GM19463 (cell line): ENCODE measurements around the gene TCTN1.

Experiments used
- ATAC-seq: cut with Tn5 transposase; IDR thresholded peaks from one replicate; pipeline ENCODE4 v1.9.1; 2021; ENCODE audit warnings: mild to moderate bottlenecking, moderate library complexity; ENCODE audit not compliant: unreplicated experiment

Gene TCTN1

DNA sequence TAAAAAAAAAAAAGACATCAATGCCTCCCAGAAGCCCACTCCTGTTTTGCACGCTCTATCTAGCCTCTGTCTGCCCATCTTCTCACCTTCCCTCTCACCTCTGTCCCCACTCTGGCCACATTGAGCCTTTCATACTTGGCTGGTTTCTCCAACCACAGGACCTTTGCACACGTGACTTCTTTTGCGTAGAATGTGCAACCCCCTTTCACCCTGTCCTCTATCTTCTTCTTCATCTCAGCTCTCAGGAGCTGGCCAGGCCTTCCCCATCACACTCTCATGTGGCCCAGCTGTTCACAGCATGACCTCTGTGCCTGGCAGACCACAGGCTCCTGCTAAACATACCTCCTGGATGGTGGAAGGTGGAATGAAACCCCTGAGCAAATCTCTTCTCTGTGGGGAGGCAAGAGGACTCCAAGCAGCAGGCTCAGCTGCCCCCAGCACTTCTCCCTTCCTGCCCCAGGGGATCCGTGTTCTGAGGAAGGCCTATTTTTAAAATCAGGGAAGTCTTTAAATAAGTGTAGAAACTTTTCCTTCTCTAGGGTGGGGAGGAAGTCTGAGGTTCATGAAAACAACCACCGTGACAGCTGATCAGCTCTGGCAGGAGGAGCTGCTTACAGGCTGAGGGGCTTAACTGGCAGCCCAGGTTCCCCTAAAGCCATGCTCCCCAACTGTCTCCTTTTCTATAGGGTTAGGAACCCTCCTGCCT lies 63.4 kb downstream of the TCTN1 start:
- peak; percentile 83 for ATAC-seq

DNA sequence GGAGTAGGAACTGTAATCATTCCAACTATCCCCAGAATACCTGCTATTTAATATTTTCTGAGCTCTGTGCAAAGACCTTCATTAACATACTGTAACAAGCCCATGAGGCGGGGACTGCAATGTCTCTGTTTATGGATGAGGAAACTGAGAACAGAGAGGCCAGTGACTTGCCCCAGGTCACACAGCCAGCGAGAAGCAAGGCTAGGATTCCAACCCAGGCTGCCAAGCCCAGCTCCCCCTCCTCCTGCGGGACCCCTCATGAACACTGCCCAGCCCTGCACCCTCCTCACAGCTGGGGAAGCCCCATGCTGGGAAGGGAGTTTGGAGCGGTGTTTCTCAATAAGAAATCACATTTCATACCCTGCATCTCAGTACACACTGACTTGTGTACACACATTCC lies 64.1 kb downstream of the TCTN1 start:
- no peak for ATAC-seq

- no peak for ATAC-seq
These were observed 65.3 kb downstream of the TCTN1 start for GRCh38 chr12:110679201-110679600.

GRCh38 chr12:110680032-110680431 lies 66.1 kb downstream of the TCTN1 start:
- no peak for ATAC-seq

- no peak for ATAC-seq
These were observed 70.0 kb downstream of the TCTN1 start for GRCh38 chr12:110683888-110684287.

DNA sequence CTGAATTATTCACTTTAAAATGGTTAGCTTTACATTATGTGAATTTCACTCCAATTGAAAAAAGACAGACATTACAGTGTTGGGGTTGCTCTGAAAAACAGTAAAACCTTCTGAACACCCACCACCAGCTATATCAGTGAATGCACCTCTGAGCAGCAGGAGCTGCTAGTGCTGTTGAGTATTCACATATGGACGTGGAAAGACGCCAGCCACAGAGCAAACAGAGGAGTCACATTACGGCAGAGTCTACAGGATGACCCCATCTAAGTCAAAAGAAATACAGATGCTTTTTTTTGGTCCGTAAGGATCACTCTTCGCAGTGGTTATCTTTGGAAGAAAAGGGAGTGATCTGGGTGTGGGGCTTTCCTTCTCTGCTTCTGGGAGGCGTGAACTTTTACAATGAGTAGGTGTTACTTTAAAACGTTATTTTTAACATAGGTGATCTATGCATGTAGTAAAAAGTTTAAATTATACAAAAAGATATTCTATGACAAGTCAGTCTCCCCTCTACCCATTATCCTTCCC lies 70.4 kb downstream of the TCTN1 start:
- ATAC-seq: no peak

DNA sequence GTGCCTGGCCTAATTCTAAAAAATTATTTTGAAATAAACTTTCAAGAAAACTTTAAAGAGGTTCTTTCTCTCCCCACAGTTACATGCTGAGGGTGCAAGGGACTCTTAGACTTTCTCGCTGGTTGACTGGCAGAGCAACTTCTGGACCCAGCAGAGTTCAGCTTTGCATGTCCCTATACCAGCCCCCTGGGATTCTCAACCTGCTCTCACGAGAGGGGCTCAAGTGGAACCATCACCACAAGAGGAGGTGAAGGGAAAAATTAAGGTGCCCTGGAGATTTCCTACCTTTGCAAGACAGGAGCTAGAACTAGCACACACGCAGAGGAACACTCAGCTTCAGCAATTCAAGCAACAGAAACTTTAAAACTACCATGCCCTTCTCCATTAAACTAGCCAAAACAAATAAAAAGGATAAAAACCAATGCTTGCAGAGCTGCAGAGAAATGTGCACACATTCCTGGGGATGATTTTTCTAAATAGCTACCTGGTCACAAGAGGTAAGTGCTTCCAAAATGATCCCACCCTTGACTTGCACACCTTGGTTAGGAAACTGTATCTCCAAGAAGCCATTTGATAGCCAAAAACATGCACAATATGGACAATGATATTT lies 72.5 kb downstream of the TCTN1 start:
- no peak for ATAC-seq

DNA sequence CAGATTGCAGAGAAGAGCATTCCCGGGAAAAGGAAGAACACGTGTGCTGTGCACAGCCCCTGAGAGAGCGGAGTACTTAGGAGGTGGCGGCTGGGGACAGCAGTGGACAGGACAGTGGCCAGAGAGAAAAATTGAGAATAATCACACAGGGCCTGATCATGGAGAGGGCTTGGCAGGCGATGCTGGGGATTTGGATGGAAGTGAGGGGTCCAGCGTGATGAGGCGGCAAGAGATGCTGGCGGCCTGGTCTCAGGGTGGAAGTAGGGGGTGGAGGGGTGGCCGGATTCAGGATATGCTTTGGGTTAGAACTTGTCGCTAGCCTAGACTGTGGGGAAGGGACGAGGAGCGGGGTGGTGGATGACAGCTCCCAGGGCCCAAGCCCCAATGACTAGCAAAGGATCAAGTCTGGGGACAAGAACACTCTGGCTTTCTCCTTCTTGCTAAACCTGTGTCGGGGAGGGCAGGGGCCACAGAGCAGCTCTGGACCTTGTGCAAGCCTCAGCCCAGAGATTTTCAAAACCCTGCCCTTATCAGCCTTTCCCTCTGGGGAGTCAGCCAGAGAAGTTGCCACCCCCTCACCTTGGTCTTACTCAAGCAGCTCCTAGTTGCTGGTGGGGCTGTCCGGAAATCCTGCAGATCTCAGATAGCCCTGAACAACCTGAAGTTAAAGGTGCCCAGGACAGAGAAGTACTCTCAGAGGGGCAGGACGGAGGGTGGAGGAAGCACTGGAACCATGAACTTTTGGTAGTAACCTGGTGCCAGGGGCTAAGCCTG lies 73.7 kb downstream of the TCTN1 start:
- no peak for ATAC-seq

- ATAC-seq: peak; percentile 32
These were observed 74.7 kb downstream of the TCTN1 start, which contains the start of gene HVCN1 for GRCh38 chr12:110688446-110689280. Gene HVCN1 (minus strand): TSS chr12:110689115. CDS start chr12:110683245, 5,870 bp downstream.

- peak; percentile 50 for ATAC-seq
These were observed 75.6 kb downstream of the TCTN1 start for GRCh38 chr12:110689281-110690126.

DNA sequence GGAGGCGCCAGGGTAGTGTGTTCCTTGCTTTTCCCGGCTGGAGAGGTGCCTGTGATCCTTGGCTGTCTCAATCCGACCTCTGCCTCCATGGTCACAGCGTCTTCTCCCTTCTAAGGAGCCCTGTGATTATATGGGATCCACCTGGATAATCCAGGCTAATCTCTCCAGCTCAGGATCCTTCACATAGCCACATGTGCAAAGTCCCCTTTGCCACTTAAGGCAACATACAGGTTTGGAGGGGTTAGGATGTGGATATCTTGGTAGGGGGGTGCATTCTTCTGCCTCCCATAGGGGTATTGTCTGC lies 76.2 kb downstream of the TCTN1 start:
- no peak for ATAC-seq

- ATAC-seq: no peak
These were observed 79.8 kb downstream of the TCTN1 start for GRCh38 chr12:110693731-110694130.

DNA sequence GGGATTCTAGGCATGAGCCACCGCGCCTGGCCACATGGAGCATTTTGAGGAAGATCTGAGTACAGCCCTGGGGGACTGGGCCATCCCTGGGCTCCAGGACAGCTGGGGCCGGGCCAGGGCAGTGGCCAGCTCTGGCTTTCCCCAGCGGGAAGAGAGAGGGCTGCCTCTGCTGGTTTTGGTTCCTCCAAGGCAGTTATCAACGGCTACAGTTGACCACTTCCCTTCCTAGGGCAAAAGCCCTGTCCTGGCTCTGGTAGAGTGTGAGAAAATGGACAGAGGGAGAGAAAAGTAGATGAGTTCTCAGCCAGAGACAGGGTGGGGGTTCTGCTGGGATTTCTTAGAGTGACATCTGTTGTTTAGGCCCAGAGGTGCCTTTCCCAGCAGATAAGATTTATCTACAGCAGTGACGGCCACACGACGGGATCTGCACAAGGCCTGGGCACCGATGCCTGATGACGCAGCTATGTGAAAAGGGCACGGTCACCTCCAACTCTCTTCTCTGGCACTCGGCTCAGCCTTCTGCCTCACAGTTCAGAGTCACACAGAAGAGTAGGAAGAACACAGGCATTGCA lies 80.5 kb downstream of the TCTN1 start:
- ATAC-seq: no peak

GRCh38 chr12:110696283-110696682 lies 82.4 kb downstream of the TCTN1 start:
- no peak for ATAC-seq

- ATAC-seq: no peak
These were observed 83.3 kb downstream of the TCTN1 start for GRCh38 chr12:110697236-110697635.

DNA sequence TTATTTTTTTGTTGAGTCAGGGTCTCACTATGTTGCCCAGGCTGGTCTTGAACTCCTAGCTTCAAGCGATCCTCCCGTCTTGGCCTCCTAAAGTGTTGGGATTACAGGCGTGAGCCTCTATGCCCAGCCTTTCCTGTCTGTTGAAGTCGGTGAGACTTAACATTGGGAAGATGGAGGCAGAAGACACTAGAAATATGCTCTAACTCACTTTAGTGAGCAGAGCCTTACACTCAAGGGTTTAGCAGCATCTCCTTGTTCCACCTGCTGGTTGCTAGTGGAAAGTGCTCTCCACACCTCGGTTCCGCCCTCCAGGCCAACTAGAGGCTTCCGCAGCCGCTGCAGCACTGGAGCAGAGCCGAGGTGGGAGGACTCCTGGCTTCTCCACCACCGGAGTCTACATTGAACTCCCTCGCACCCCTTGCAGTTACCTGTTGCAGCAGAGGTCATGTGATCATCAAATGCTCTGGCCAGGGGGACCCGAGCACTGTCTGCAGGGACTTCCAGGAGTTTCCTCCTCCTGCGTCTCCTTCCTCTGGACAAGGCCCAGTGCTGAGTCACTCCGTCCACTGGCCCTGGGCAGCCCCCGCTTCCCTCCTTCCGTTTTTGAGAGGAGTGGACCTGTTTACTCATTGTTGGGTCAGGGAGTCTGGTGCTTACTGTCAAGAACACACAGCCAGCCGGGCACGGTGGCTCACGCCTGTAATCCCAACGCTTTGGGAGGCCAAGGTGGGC lies 84.4 kb downstream of the TCTN1 start:
- peak; percentile 80 for ATAC-seq
